ENCODE results near the gene GAGE12G. TPM values are rescaled to one million over a fixed set of nuclear protein-coding genes. Genes with fewer than 3 reads are reported as not detected.

GAGE12G gene
- total and polyA plus RNA-seq, 9 of the 15 experiments (the other 6 are each of a cell fraction or from before 2014, with no cell fraction given): 0.77 to 467 (median 0.77) TPM; not detected in 6

DNA sequence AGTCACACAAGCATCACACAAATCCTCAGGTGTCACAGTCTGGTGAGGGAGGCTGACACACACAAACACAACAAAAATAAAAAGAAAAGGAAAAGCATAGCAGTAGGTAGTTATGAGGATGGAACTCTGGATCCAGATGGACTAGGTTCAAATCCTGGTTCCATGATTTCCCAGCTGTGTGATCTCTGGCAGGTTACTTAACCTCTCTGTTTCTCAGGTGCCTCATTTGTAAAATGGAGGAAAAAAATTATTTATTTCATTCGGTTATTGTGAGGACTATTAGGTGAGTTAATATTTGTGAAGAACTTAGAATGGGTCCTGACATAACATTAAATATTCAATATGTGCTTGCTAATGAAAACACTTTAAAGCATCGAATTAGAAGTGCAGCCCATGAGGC, 48.4 kb downstream of the GAGE12G start:
- H2AFZ ChIP-seq (ENCODE audit: low read depth, low read length): no peak overlapping the region
- no peaks in the 10 kb centered on the region for H3K9me3 ChIP-seq (replicated peaks; ENCODE audit: control insufficient read depth, insufficient read depth, low read depth, low read length)
- H3K27me3 ChIP-seq (ENCODE audit: control insufficient read depth in 2 of 2, insufficient read depth in 2 of 2, low read length in 2 of 2): peaks cover 0 to 4% of the 10 kb centered on the region in 2 experiments; a peak in 1 of 5 replicates
- no peaks in the 10 kb centered on the region for H3K9me1 ChIP-seq (ENCODE audit: control insufficient read depth, insufficient read depth, low read length)
- 0% methylated on average over 2 of the region's 2 CpGs for WGBS (ENCODE audit: insufficient coverage, low coverage, missing lambda C conversion rate)
- H3K4me1 ChIP-seq (replicated peaks in 1 of 2; ENCODE audit: control insufficient read depth in 2 of 2, insufficient read depth in 2 of 2, low read length in 2 of 2): no peaks in the 10 kb centered on the region
- H3K9ac ChIP-seq (ENCODE audit: insufficient read depth in 1 of 2, low read depth in 2 of 2, low read length in 2 of 2): no peak overlapping the region
- no peak overlapping the region for H3K4me3 ChIP-seq
- no peak overlapping the region for H3K27ac ChIP-seq (ENCODE audit: extremely low read depth, low read depth, low read length)
- DNase-seq (ENCODE audit: extremely low read depth in 1 of 4, low spot score in 3 of 4): no peak
- in situ Hi-C loops (cut with MboI): no loop called here
- no peaks in the 10 kb centered on the region for H3K79me2 ChIP-seq (ENCODE audit: control insufficient read depth, insufficient read depth, low read length)
- BruUV-seq (replicated peaks): no TSS peak
- no peak overlapping the region for H3K4me2 ChIP-seq (ENCODE audit: insufficient read depth, low read length)
- ChIA-PET POLR2A (interaction anchor here (0.6 kb wide), 1 partner anchor 329 kb away, joined by 4 read pairs; no protein-coding TSS in a partner anchor), CTCF (ENCODE audit: low intra/inter-chr PET ratio) (no interaction called here)
- intact Hi-C loops (cut with micrococcal nuclease): no loop called here
- no peak for FAIRE-seq
- no peaks in the 10 kb centered on the region for H3K36me3 ChIP-seq (ENCODE audit: control insufficient read depth, insufficient read depth, low read length)
- no peak for ATAC-seq
- no peaks in the 10 kb centered on the region for H4K20me1 ChIP-seq (replicated peaks; ENCODE audit: control insufficient read depth, insufficient read depth, low read length)
- TF ChIP-seq KDM1A (IDR thresholded peaks at IDR 0.05) (0 out of 4 replicates have a peak, but pooled peaks of 1 of the 2 experiments have one; percentile 33), RBM25 (IDR thresholded peaks at IDR 0.05; ENCODE audit: low read depth, low read length, severe bottlenecking) (peak; percentile 74), BCOR (IDR thresholded peaks at IDR 0.05) (peak; percentile 78), ETV5 (CRISPR knock-in tag; IDR thresholded peaks at IDR 0.05; ENCODE audit: low read depth) (no peak), ZFP36 (IDR thresholded peaks at IDR 0.05; ENCODE audit: low read depth, low read length, partially characterized antibody) (peak; percentile 31)

Small RNA genes within 50 kb of the gene (small RNA-seq; reads per million reads assigned to genes)
- gene GAGE12B: not detected

Other genes with a start within 250 kb of the GAGE12G start
Only the 7 nearest of the 10 such genes appear.
- not detected in 2 replicates for gene GAGE12C, start 38.2 kb upstream of the GAGE12G start, total RNA-seq (2014; rRNA removed)
- gene GAGE12C, start 38.2 kb upstream of the GAGE12G start, total RNA-seq (2014; rRNA removed; fragmentation: Illumina TruSeq; extraction: Trizol): not detected in 2 replicates
- not detected in 2 replicates for gene GAGE12C, start 38.2 kb upstream of the GAGE12G start, total RNA-seq (2015; rRNA removed; fragmentation: Illumina TruSeq; extraction: Trizol)
- 0.42 and 0.64 TPM in 2 replicates for gene GAGE12C, start 38.2 kb upstream of the GAGE12G start, total RNA-seq (2021)
- gene GAGE12C, start 38.2 kb upstream of the GAGE12G start, polyA plus RNA-seq (2011; rRNA removed): not detected in 2 replicates
- gene GAGE12C, start 38.2 kb upstream of the GAGE12G start, polyA plus RNA-seq (2014; fragmentation: Illumina TruSeq; extraction: Trizol): not detected in 2 replicates
- gene GAGE12C, start 38.2 kb upstream of the GAGE12G start, polyA plus RNA-seq (2014; fragmentation: Nextera tagmentation; extraction: Ambion mirVana): not detected
- gene GAGE12C, start 38.2 kb upstream of the GAGE12G start, polyA plus RNA-seq (2014; rRNA removed): not detected in 2 replicates
- not detected in 2 replicates for gene GAGE12D, start 28.7 kb upstream of the GAGE12G start, total RNA-seq (2014; rRNA removed)
- not detected in 2 replicates for gene GAGE12D, start 28.7 kb upstream of the GAGE12G start, total RNA-seq (2014; rRNA removed; fragmentation: Illumina TruSeq; extraction: Trizol)
- not detected in 2 replicates for gene GAGE12D, start 28.7 kb upstream of the GAGE12G start, total RNA-seq (2015; rRNA removed; fragmentation: Illumina TruSeq; extraction: Trizol)
- gene GAGE12D, start 28.7 kb upstream of the GAGE12G start, total RNA-seq (2021): 0.42 and 0.64 TPM in 2 replicates
- gene GAGE12D, start 28.7 kb upstream of the GAGE12G start, polyA plus RNA-seq (2011; rRNA removed): not detected in 2 replicates
- not detected in 2 replicates for gene GAGE12D, start 28.7 kb upstream of the GAGE12G start, polyA plus RNA-seq (2014; fragmentation: Illumina TruSeq; extraction: Trizol)
- not detected for gene GAGE12D, start 28.7 kb upstream of the GAGE12G start, polyA plus RNA-seq (2014; fragmentation: Nextera tagmentation; extraction: Ambion mirVana)
- not detected in 2 replicates for gene GAGE12D, start 28.7 kb upstream of the GAGE12G start, polyA plus RNA-seq (2014; rRNA removed)
- not detected in 2 replicates for gene GAGE12E, start 19.1 kb upstream of the GAGE12G start, total RNA-seq (2014; rRNA removed)
- 0.36 TPM in 1 of 2 replicates, not detected in the other for gene GAGE12E, start 19.1 kb upstream of the GAGE12G start, total RNA-seq (2014; rRNA removed; fragmentation: Illumina TruSeq; extraction: Trizol)
- 0.43 TPM in 1 of 2 replicates, not detected in the other for gene GAGE12E, start 19.1 kb upstream of the GAGE12G start, total RNA-seq (2015; rRNA removed; fragmentation: Illumina TruSeq; extraction: Trizol)
- not detected in 2 replicates for gene GAGE12E, start 19.1 kb upstream of the GAGE12G start, total RNA-seq (2021)
- gene GAGE12E, start 19.1 kb upstream of the GAGE12G start, polyA plus RNA-seq (2011; rRNA removed): 0.24 TPM in 1 of 2 replicates, not detected in the other
- gene GAGE12E, start 19.1 kb upstream of the GAGE12G start, polyA plus RNA-seq (2014; fragmentation: Illumina TruSeq; extraction: Trizol): not detected in 2 replicates
- under 1 TPM; 0.39 to 0.45 TPM for gene GAGE12E, start 19.1 kb upstream of the GAGE12G start, polyA plus RNA-seq (2014; fragmentation: Nextera tagmentation; extraction: Ambion mirVana)
- gene GAGE12E, start 19.1 kb upstream of the GAGE12G start, polyA plus RNA-seq (2014; rRNA removed): not detected in 2 replicates
- 0.77 and 1.7 TPM in 2 replicates for gene GAGE12F, start 9.6 kb upstream of the GAGE12G start, total RNA-seq (2014; rRNA removed)
- 3.5 and 6.1 TPM in 2 replicates for gene GAGE12F, start 9.6 kb upstream of the GAGE12G start, total RNA-seq (2014; rRNA removed; fragmentation: Illumina TruSeq; extraction: Trizol)
- 1.8 and 4.0 TPM in 2 replicates for gene GAGE12F, start 9.6 kb upstream of the GAGE12G start, total RNA-seq (2015; rRNA removed; fragmentation: Illumina TruSeq; extraction: Trizol)
- 531 and 581 TPM in 2 replicates for gene GAGE12F, start 9.6 kb upstream of the GAGE12G start, total RNA-seq (2021)
- gene GAGE12F, start 9.6 kb upstream of the GAGE12G start, polyA plus RNA-seq (2011; rRNA removed): not detected in 2 replicates
- gene GAGE12F, start 9.6 kb upstream of the GAGE12G start, polyA plus RNA-seq (2014; fragmentation: Illumina TruSeq; extraction: Trizol): 15.3 and 15.5 TPM in 2 replicates
- gene GAGE12F, start 9.6 kb upstream of the GAGE12G start, polyA plus RNA-seq (2014; fragmentation: Nextera tagmentation; extraction: Ambion mirVana): 10 to 100 TPM; 25.1 to 27.6 TPM
- 0.54 and 0.77 TPM in 2 replicates for gene GAGE12F, start 9.6 kb upstream of the GAGE12G start, polyA plus RNA-seq (2014; rRNA removed)
- not detected in 2 replicates for gene GAGE12H, start 9.5 kb downstream of the GAGE12G start, total RNA-seq (2014; rRNA removed)
- not detected in 2 replicates for gene GAGE12H, start 9.5 kb downstream of the GAGE12G start, total RNA-seq (2014; rRNA removed; fragmentation: Illumina TruSeq; extraction: Trizol)
- gene GAGE12H, start 9.5 kb downstream of the GAGE12G start, total RNA-seq (2015; rRNA removed; fragmentation: Illumina TruSeq; extraction: Trizol): not detected in 2 replicates
- not detected in 2 replicates for gene GAGE12H, start 9.5 kb downstream of the GAGE12G start, total RNA-seq (2021)
- not detected in 2 replicates for gene GAGE12H, start 9.5 kb downstream of the GAGE12G start, polyA plus RNA-seq (2011; rRNA removed)
- not detected in 2 replicates for gene GAGE12H, start 9.5 kb downstream of the GAGE12G start, polyA plus RNA-seq (2014; fragmentation: Illumina TruSeq; extraction: Trizol)
- under 1 TPM in 1 of 2 experiments, not detected in 1; 0.21 TPM for gene GAGE12H, start 9.5 kb downstream of the GAGE12G start, polyA plus RNA-seq (2014; fragmentation: Nextera tagmentation; extraction: Ambion mirVana)
- gene GAGE12H, start 9.5 kb downstream of the GAGE12G start, polyA plus RNA-seq (2014; rRNA removed): not detected in 2 replicates
- 23.7 and 90.7 TPM in 2 replicates for gene GAGE2A, start 19.1 kb downstream of the GAGE12G start, total RNA-seq (2014; rRNA removed)
- gene GAGE2A, start 19.1 kb downstream of the GAGE12G start, total RNA-seq (2014; rRNA removed; fragmentation: Illumina TruSeq; extraction: Trizol): 81.1 and 105 TPM in 2 replicates
- 68.2 and 72.4 TPM in 2 replicates for gene GAGE2A, start 19.1 kb downstream of the GAGE12G start, total RNA-seq (2015; rRNA removed; fragmentation: Illumina TruSeq; extraction: Trizol)
- 583 and 588 TPM in 2 replicates for gene GAGE2A, start 19.1 kb downstream of the GAGE12G start, total RNA-seq (2021)
- gene GAGE2A, start 19.1 kb downstream of the GAGE12G start, polyA plus RNA-seq (2011; rRNA removed): 36.1 and 85.8 TPM in 2 replicates
- 32.4 and 37.7 TPM in 2 replicates for gene GAGE2A, start 19.1 kb downstream of the GAGE12G start, polyA plus RNA-seq (2014; fragmentation: Illumina TruSeq; extraction: Trizol)
- gene GAGE2A, start 19.1 kb downstream of the GAGE12G start, polyA plus RNA-seq (2014; fragmentation: Nextera tagmentation; extraction: Ambion mirVana): 10 to 100 TPM; 84.6 to 84.9 TPM
- 2.7 and 6.0 TPM in 2 replicates for gene GAGE2A, start 19.1 kb downstream of the GAGE12G start, polyA plus RNA-seq (2014; rRNA removed)
- 493 and 621 TPM in 2 replicates for gene GAGE1, start 28.6 kb downstream of the GAGE12G start, total RNA-seq (2014; rRNA removed)
- gene GAGE1, start 28.6 kb downstream of the GAGE12G start, total RNA-seq (2014; rRNA removed; fragmentation: Illumina TruSeq; extraction: Trizol): 357 and 472 TPM in 2 replicates
- 426 and 437 TPM in 2 replicates for gene GAGE1, start 28.6 kb downstream of the GAGE12G start, total RNA-seq (2015; rRNA removed; fragmentation: Illumina TruSeq; extraction: Trizol)
- gene GAGE1, start 28.6 kb downstream of the GAGE12G start, total RNA-seq (2021): 608 and 670 TPM in 2 replicates
- gene GAGE1, start 28.6 kb downstream of the GAGE12G start, polyA plus RNA-seq (2011; rRNA removed): 156 and 342 TPM in 2 replicates
- 204 and 215 TPM in 2 replicates for gene GAGE1, start 28.6 kb downstream of the GAGE12G start, polyA plus RNA-seq (2014; fragmentation: Illumina TruSeq; extraction: Trizol)
- 1,000 to 10,000 TPM; 1,581 to 1,651 TPM for gene GAGE1, start 28.6 kb downstream of the GAGE12G start, polyA plus RNA-seq (2014; fragmentation: Nextera tagmentation; extraction: Ambion mirVana)
- gene GAGE1, start 28.6 kb downstream of the GAGE12G start, polyA plus RNA-seq (2014; rRNA removed): 356 and 549 TPM in 2 replicates

All from K562 (cell line).